Activated naive CD4-positive, alpha-beta T cell (primary cell): ENCODE data around the gene TMEM63C.
"Not testable (repeated sequence)": the region's sequence is repeated elsewhere in the genome, so short reads cannot be mapped to it uniquely, and the experiment has no call there.

ENCODE experiments used
- DNase-seq, 4 experiments: peaks; one replicate each; lab custom pipeline; 2025; lab: John Stamatoyannopoulos, UW

The TMEM63C gene

GRCh38 chr14:77157740-77158139, 23.9 kb upstream of the TMEM63C start:
- DNase-seq, result no peak

GRCh38 chr14:77158175-77158881, 23.3 kb upstream of the TMEM63C start:
- no peak for DNase-seq

- DNase-seq, result no peak
These were observed 22.7 kb upstream of the TMEM63C start for GRCh38 chr14:77158882-77159255.

- DNase-seq, result no peak
These were observed 20.6 kb upstream of the TMEM63C start for GRCh38 chr14:77161011-77161410.

- DNase-seq, result no peak
These were observed 11.6 kb upstream of the TMEM63C start for GRCh38 chr14:77170045-77170444.

GRCh38 chr14:77172916-77173315, 8.7 kb upstream of the TMEM63C start:
- no peak for DNase-seq

GRCh38 chr14:77173911-77174617, 7.5 kb upstream of the TMEM63C start:
- not testable (repeated sequence) for DNase-seq

GRCh38 chr14:77175843-77176242, 5.8 kb upstream of the TMEM63C start:
- no peak for DNase-seq

GRCh38 chr14:77177702-77178101, 3.9 kb upstream of the TMEM63C start:
- DNase-seq, result no peak

- no peak for DNase-seq
These were observed 2.9 kb upstream of the TMEM63C start for GRCh38 chr14:77178656-77179055.

- no peak for DNase-seq
These were observed 634 bp upstream of the TMEM63C start for GRCh38 chr14:77180726-77181602.

- no peak for DNase-seq
These were observed 2.3 kb downstream of the TMEM63C start for GRCh38 chr14:77183896-77184295.

- no peak for DNase-seq
These were observed 2.9 kb downstream of the TMEM63C start for GRCh38 chr14:77184396-77185092.

GRCh38 chr14:77185093-77185465, 3.5 kb downstream of the TMEM63C start:
- DNase-seq, result no peak

- no peak for DNase-seq
These were observed 5.5 kb downstream of the TMEM63C start for GRCh38 chr14:77186911-77187648.

GRCh38 chr14:77187649-77188012, 6.0 kb downstream of the TMEM63C start:
- no peak for DNase-seq

- DNase-seq, result no peak
These were observed 7.9 kb downstream of the TMEM63C start for GRCh38 chr14:77189479-77189878.

- no peak for DNase-seq
These were observed 9.4 kb downstream of the TMEM63C start for GRCh38 chr14:77190977-77191376.

GRCh38 chr14:77194706-77195105, 13.1 kb downstream of the TMEM63C start:
- no peak for DNase-seq

- DNase-seq, result no peak
These were observed 14.2 kb downstream of the TMEM63C start for GRCh38 chr14:77195766-77196165.

GRCh38 chr14:77197988-77198387, 16.4 kb downstream of the TMEM63C start:
- no peak for DNase-seq

GRCh38 chr14:77198561-77198960, 17.0 kb downstream of the TMEM63C start:
- no peak for DNase-seq
